ENCODE measurements around the gene ZNF804A.
"Not testable (repeated sequence)": the region's sequence is repeated elsewhere in the genome, so short reads cannot be mapped to it uniquely, and the experiment has no call there.

Gene ZNF804A

DNA sequence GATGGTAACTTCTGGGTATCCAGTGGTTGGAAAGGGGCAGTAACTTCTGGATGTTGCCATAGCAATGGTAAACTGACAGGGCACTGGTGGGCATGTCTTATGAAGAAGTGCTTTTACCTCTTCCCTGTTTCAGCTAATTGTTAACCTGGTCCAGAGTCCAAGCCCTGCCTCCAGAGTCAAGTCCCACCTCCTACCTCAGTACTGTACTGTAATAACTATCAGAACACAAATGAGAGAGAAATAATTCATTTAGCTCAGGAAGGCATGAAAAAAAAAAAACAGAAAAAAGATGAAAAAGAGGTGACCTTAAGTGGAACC is 237.0 kb downstream of the ZNF804A start:
- no peak for DNase-seq

- no peak for DNase-seq
These were observed 249.0 kb downstream of the ZNF804A start for GRCh38 chr2:184847331-184847730.

DNA sequence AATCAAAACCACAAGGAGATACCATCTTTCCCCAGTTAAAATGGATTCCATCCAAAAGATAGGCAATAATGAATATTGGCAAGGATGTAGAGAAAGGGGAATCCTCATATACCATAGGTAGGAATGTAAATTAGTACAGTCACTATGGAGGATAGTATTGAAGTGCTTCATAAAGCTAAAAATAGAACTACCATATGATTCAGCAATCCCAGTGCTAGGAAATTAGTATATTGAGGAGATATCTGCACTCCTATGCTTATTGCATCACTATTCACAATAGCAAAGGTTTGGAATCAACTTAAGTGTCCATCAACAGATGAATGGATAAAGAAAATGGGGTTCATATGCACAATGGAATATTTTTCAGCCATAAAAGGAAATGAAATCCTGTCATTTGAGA is 251.2 kb downstream of the ZNF804A start:
- DNase-seq = no peak

GRCh38 chr2:184851576-184851975 is 253.2 kb downstream of the ZNF804A start:
- DNase-seq = no peak

GRCh38 chr2:184859187-184859586 is 260.9 kb downstream of the ZNF804A start:
- no peak for DNase-seq

DNA sequence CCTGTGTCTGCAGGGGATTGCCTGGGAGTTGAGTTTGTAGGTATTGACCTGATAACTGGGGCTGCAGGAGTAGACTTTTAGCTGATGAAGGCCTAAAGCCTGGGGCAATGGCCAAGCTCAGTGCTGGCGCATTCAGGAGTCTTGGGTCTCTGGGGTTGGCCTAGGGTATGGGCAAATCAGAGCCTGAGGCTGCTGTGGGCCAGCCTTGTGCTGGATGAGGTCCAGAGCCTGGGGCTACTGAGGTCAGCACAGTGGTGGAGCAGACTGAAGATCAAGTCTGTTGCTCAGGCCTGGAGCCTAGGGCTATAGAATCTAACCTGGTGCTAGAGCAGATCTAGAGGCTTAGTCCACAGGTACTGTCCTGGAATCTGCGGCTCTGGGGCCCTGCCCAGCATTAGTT is 262.4 kb downstream of the ZNF804A start:
- DNase-seq = no peak

- DNase-seq = no peak
These were observed 276.9 kb downstream of the ZNF804A start for GRCh38 chr2:184875212-184875611.

DNA sequence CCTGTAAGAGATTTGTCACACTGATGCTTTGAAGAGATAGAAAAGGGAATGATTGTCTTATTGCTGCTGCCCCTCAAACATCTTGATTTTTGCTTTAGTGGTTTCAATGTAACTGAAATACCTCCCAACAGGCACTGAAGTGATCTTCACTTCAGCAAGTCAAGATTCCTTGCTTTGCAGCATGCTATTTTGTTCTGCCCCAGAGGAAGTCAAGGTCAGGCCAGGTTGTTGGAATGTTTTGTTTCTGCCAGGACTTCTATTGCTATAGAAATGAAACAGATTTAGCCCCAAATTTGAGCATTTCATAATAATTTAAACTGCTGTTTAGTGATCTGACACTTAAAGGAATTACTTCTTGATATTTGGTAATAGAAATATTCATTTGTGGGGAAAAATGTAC is 277.6 kb downstream of the ZNF804A start:
- DNase-seq = no peak

DNA sequence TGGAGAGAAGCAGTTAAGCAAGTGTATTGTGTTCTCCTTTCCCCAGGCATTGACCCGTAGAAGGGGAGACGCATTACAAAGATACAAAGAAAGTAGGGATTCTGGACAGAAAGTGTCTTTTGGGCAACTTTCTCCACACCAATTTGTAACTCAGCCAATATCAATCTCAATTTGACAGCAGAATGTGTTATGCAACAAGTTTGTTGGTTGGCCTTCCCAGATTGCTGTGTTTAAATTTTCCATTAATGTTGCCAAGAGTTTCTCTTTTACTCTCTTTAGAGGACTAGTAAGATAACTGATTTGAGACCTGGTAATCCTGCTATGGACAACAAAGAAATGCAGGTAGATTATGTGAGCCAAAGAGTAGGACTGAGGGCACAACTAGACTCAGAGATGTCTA is 279.6 kb downstream of the ZNF804A start:
- no peak for DNase-seq

DNA sequence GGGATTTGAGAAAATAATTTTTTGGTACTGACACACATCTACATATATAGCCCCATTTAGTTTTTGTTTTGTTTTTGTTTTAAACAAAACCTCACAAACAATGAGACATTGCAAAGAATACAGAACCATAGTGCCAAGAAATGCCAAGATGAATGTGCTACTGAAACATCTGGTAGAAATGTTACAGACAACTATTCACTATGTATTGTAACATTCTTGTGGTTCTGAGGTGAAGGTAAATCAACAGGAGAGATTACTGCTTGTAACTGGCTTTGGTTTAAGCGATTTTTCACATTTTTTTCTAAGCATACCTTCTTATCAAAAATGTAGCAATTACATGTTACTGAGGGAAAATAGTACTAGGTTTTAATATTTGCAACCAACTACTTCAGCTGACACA is 281.3 kb downstream of the ZNF804A start:
- no peak for DNase-seq

DNA sequence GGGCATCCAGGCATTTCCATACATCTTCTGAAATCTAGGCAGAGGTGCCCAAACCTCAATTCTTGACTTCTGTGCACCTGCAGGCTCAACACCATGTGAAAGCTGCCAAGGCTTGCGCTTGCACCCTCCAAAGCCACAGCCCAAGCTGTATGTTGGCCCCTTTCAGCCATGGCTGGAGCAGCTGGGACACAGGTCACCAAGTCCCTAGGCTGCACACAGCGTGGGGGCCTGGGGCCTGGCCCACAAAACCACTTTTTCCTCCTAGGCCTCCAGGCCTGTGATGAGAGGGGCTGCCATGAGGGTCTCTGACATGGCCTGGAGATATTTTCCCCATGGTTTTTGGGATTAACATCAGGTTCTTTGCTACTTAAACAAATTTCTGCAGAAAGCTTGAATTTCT is 288.3 kb downstream of the ZNF804A start:
- DNase-seq = not testable (repeated sequence)

DNA sequence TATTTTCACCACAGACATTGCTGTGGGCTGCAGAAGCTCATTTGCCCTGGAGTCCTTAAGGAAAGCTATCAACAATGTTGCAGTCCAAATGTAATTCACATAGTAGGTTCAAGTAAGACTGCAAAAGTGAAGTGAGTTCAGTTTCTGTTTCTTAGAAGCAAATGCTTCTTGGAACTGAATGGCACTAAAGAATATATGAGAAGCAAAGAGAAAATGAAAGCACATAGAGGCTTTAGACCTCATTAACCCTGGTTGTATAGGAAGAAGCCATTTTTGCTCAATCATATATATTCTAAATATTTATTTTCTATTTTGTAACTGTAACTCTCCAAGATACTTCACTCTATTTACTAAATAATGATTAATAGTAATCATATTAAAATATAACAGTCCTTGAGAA is 292.0 kb downstream of the ZNF804A start:
- no peak for DNase-seq

DNA sequence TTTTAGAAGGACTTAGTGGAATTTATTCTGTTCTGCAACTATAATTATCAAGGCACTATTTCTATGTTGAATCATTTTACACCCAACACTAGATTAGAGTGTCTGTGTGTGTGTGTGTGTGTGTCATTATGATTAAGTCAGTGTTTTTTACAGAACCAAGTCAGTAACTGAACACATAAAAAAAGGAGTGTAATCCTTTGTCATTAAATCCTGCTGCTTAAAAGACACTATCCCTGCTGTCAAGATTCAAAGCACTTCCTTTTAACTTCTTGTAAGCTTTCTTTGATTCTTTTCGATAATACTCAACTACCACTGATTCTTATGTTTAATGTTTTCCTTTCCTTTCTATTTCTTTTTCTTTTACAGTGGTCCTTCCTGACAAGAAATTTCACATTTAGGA is 306.7 kb downstream of the ZNF804A start:
- DNase-seq = no peak

DNA sequence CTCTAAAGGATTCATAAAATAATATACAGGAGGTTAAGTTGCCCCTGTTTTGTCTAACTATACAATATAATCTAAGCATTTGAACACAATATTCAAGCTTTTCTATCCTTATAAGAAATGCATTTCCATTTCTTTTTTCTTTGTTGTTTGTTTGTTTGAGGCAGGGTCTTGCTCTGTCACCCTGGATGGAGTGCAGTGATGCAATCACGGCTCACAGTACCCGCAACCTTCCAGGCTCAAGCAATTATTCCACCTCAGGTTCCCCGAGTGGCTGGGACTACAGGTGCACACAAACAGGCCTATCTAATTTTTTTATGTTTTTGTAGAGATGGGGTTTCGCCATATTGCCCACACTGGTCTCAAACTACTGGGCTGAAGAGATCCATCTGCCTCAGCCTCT is 307.8 kb downstream of the ZNF804A start:
- no peak for DNase-seq

DNA sequence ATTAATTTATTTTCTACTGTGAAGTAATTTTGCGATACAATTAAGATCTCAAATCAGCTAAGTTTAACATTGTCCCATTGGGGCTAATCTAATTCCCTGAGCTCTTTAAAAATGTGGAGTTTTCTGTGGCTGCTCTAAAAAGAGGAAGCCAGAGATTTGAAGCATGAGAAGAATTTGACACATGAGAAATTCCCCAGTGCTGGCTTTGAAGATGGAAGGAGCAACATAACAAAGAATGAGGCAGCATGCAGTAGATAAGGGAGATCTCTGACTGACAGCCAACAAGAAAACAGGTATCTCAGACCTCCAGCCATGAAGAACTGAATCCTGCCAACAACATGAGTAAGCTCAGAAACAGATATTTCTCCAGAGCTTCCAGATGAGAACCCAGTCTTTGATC is 308.4 kb downstream of the ZNF804A start:
- no peak for DNase-seq

GRCh38 chr2:184908966-184909365 is 310.6 kb downstream of the ZNF804A start:
- DNase-seq = no peak

GRCh38 chr2:184920451-184920965 is 322.2 kb downstream of the ZNF804A start:
- no peak for DNase-seq

DNA sequence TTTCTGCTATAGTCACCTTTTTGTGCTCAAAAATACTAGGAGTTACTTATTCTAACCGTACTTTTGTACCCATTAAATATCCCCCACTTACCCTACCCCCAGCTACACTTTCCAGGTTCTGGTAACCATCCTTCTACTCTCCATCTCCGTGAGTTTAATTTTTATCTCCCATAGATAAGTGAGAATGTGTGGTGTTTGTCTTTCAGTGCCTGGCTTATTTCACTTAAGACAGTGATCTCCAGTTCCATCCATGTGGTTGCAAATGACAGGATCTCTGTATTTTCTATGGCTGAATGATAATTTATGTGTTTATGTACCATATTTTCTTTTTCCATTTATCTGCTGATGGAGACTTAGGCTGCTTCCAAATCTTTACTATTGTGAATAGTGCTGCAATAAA is 323.3 kb downstream of the ZNF804A start:
- no peak for DNase-seq

GRCh38 chr2:184923751-184924150 is 325.4 kb downstream of the ZNF804A start:
- DNase-seq = no peak

GRCh38 chr2:184927040-184927439 is 328.7 kb downstream of the ZNF804A start:
- DNase-seq = no peak

- DNase-seq = no peak
These were observed 338.4 kb downstream of the ZNF804A start for GRCh38 chr2:184936761-184937160.

DNA sequence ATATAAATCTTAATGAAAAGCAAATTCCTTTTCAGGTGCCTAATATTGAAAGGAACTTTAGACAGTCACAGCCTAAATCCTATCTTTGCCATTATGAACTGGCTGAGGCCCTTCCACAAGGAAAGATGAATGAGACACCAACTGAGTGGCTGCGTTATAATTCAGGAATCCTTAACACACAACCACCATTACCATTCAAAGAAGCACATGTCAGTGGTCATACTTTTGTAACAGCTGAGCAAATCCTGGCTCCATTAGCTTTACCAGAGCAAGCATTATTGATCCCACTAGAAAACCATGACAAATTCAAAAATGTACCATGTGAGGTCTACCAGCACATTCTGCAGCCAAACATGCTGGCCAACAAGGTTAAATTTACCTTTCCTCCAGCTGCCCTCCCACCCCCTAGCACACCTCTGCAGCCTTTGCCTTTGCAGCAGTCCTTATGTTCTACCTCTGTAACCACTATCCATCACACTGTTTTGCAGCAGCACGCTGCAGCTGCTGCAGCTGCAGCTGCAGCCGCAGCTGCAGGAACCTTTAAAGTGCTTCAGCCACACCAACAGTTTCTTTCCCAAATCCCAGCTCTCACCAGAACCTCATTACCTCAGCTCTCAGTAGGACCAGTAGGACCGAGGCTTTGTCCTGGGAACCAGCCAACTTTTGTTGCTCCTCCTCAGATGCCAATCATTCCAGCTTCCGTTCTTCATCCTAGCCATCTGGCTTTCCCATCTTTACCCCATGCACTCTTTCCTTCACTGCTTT is 340.1 kb downstream of the ZNF804A start:
- DNase-seq = no peak

GRCh38 chr2:184945326-184945725 is 347.0 kb downstream of the ZNF804A start:
- no peak for DNase-seq

DNA sequence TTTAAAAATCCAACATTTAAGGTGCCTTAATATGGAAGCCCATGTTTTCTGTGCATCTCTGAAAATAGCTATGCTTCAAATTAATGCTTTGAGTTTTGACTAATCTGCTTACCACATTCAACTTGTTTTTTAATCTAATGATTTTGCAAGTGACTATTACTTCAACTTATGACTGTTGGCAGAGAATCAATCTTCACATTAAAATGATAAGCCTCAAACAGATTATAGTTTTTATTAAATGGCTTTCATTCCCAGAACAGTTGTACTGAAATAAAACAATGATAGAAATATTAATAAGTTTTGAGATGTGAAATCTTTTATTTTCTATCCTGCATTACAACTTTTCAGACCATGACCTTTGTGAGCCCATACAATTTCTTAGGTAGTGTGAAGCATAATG is 347.5 kb downstream of the ZNF804A start:
- no peak for DNase-seq

DNA sequence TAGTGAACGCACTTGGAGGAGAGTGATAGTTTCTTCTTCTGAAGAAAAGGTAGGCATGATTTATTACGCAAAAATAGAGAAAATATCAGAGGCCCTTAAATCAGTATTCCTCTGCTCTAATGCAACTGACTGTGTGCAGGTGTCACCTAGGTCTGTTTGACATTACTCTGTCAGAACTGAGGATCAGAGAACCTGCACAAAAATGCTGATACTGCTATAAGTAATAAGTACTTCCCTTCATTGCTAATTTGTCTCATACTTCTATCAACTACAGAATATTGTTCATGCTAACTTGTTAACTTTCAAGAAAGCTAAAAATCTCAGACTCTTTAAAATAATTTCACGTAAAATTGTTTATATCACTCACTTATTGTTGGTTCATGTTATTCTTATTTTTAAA is 358.5 kb downstream of the ZNF804A start:
- no peak for DNase-seq

Data from NCI-H1694 treated with DMSO at 0.1 percent for 48 hours (cell line).